HG03095 (cell line): ENCODE data around the gene BAD.
"Not testable (repeated sequence)": the region's sequence is repeated elsewhere in the genome, so short reads cannot be mapped to it uniquely, and the experiment has no call there.

Experiments
- ATAC-seq: cut with Tn5 transposase; IDR thresholded peaks from one replicate; pipeline ENCODE4 v1.9.1; 2021; ENCODE audit warnings: moderate library complexity; ENCODE audit not compliant: unreplicated experiment

BAD gene

DNA sequence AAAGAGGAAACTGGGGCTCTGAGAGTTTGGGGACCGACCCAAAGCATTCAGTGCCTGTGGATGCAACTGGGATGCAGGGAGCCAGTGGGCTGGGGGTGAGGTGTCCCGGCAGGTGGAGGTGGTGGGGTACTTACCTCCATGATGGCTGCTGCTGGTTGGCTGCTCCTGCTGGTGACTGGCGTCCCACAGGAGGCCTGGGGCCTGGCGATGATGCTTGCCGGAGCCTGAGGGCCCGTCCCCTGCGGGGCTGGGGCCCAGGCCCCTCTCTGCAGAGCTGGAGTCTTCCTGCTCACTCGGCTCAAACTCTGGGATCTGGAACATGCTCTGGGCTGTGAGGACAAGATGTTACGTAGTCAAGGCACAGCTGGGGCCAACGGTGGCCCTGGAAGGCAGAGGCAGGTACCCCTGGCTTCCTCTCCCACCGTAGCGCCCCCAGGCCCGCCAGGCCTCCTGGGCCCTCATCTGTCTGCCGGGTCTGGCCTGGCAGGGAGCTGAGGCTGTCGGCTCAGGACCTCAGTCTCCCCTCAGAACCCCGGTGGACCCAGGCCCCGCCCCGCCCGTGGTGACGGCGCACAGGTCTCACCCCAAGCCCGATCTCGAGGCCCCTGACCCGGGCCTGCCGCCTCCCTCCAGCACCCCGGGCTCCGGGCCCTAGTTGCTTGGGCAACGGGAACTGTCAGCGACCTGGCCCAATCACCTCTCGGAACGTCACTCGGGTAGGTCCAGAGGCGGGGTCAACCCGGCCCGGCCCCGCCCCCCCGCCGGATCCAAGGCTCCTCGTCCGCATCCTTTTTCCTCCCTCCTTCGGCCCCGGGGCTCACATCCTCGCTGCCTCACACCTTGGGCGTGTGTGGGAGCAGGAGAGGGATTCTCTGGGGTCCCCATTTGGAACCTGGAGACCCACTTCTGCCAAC, at the start of gene BAD:
TSS of gene BAD (minus strand) at position 618 of the 914 bp plus-strand sequence. CDS start at position 321, 297 bp downstream.
- peak; percentile 69 for ATAC-seq

DNA sequence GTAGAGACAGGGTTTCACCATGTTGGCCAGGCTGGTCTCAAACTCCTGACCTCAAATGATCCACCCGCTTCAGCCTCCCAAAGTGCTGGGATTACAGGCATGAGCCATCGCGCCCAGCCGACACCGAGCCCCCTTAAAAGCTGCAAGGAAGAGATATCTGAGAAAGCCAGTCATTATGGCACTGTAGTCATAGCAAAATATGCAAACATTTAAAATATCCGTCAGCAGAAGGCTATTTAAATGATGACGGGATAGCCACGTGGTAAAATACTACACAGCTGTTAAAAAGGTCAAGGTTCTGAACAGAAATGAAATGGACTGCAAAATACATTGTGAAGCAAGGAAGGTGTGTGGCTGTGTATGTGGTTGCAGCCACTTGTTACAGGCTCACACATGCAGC, 49.1 kb upstream of the BAD start:
- ATAC-seq, result no peak

GRCh38 chr11:64331569-64332371, 47.3 kb upstream of the BAD start:
- ATAC-seq, result peak; percentile 42

- ATAC-seq, result no peak
Observed at GRCh38 chr11:64330888-64331287, 46.4 kb upstream of the BAD start.

- no peak for ATAC-seq
Observed at GRCh38 chr11:64327993-64328392, 43.5 kb upstream of the BAD start.

GRCh38 chr11:64327375-64327774, 42.9 kb upstream of the BAD start:
- ATAC-seq, result no peak

- ATAC-seq, result no peak
Observed at GRCh38 chr11:64324692-64325469, 40.4 kb upstream of the BAD start.

DNA sequence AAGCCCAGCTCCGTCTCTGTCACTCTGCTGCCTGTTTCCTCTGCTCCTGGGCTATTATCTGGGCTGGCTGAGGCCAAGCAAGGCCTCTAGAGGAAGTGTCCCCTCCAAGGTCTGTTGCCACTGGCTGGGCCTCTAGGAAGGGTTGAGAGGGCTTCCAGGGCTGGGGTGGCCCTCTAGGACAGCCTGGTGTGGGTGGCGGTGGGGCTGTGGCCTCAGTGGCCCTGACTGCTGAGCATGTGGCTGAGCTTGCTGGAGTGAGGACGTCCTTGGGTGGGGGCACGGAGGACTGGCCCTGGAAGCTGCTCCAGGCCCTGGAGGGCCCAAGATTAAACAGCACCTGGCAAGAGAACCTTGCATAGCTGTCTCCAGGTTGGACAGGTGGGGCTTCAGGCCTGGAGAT, 39.5 kb upstream of the BAD start:
- not testable (repeated sequence) for ATAC-seq

GRCh38 chr11:64323373-64323772, 38.9 kb upstream of the BAD start:
- no peak for ATAC-seq

- ATAC-seq, result no peak
Observed at GRCh38 chr11:64322925-64323260, 38.4 kb upstream of the BAD start.

DNA sequence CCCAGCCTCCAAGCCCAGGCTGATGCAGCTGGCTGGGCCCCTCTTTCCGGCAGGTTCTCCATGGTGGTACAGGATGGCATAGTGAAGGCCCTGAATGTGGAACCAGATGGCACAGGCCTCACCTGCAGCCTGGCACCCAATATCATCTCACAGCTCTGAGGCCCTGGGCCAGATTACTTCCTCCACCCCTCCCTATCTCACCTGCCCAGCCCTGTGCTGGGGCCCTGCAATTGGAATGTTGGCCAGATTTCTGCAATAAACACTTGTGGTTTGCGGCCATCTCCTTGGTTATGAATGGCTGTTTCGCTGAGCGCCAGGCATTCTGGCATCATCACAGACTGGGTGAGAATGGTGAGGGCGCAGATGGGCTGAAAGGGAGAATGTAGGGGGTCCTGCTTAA, 37.1 kb upstream of the BAD start:
- no peak for ATAC-seq

GRCh38 chr11:64321026-64321425, 36.6 kb upstream of the BAD start:
- no peak for ATAC-seq

GRCh38 chr11:64320556-64320955, 36.1 kb upstream of the BAD start:
- no peak for ATAC-seq

DNA sequence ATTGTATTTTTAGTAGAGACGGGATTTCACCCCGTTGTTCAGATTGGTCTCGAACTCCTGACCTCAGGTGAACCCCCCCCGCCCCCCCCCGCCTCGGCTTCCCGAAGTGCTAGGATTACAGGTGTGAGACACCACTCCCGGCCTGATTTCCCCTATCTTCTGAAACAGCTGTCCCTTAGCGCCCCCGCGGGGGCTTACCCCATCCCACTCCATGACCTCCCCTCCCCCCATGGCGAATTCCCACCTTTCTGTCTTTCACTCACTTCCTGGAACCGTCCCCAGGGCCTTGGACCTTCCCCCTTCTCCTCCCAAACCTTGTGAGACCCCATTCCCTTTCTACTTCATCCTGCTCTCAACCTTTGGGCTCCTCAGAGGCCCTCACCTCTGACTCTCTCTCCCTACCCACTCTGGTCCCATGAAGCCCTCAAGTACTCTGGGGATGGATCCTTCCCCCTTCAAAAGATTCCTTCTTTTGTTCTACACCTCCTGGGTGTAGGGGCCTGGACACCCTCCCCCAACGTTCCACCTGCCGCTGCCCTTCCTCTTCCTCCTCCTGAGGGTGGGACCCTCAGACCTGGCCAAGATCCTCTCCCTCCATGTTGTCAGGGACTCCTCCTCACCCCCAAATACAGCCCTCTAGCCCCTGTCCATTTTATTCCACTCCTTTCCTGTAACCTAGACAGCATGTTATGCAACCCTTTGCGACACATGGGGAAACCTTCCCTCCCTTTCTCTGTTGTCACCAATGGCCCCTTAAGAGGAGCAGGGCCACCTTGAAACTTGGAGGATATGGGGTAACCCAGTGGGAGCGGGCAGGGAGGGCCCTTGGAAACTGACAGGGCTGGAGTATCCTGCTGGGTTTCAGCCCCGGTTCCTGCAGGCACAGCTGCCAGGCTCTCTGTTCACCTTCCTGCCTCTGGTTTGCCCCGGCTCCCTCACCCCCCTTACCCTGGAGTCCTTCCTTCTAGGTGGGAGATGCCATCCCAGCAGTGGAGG, 34.6 kb upstream of the BAD start:
- no peak for ATAC-seq

GRCh38 chr11:64317961-64318765, 33.7 kb upstream of the BAD start, which contains the start of gene PRDX5:
PRDX5 (plus strand) TSS chr11:64318121; CDS start chr11:64318216, 95 bp downstream.
- ATAC-seq, result peak; percentile 61

DNA sequence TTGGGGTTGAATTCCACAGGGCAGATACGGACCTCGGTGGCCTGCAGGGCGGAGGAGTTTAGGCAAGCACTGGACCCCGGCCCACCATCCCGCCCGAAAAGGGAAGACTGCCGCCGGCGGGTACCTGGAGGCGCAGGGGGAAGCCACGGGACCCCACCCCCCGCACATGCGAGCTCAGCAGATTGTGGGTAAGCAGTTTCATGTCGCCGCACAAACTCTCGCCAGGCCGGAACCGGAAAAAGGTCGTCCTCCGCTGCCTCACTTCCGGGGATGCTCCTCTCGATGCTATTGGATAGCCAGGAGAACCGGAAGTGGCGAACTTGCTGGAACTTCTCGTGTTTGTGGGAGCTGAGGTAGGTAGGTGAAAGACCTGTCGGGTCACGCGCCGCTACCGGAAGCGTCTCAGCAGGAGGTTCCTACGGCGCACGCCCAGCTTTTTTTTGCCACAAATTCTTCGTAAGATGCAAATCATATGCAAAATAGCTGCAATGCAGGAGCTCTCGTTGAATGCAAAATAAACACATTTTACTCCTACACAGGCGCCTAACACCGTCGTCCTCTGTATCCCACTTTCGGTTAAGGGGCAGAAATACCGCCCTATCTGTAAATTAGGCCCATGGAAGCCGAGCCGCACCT, 33.0 kb upstream of the BAD start, which contains the start of gene TRMT112:
TSS of gene TRMT112 (minus strand) at position 235 of the 636 bp plus-strand sequence. CDS start at position 202, 33 bp downstream.
- peak; percentile 57 for ATAC-seq

DNA sequence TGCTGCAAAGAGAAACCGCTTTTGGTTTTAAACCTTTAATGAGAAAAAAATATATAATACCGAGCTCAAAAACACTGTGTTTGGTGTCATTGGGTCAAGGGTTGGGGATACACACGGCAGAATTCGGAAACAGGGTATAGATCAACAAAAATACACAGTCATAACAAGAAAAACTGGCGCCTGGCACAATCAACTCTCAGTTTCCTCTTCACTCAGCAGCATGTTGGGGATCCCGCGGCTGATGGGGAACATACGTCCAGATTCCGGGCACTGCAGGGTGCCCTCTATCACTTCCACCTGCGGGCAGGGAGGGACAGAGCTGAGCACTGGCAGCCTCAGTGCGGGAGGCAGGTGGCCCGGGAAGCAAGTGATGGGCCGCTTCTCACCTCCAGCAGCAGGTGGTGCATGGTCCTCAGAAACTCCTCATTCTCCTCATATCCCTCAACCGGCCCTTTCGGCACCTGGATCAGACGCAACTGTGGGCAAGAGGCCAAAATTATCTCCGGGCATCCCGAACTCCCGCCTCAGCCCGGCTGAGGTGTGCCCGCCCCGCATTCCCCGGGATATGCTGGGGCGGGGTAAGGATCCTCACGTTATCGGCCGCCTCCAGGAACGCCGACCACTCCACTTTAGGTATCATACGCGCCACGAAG, 32.3 kb upstream of the BAD start:
- ATAC-seq, result no peak
